Muscle of leg (tissue), 16 donors: ENCODE measurements around the gene FAM53B. TPM values are rescaled to one million over a fixed set of nuclear protein-coding genes. Genes with fewer than 3 reads are reported as not detected.
"Not testable (repeated sequence)": the region's sequence is repeated elsewhere in the genome, so short reads cannot be mapped to it uniquely, and the experiment has no call there.

Experiments used
- DNase-seq: peaks from one replicate; pipeline ENCODE4 v3.0.0; 2013
- H3K27ac ChIP-seq: one replicate; pipeline ENCODE4 v1.5.1; 2013; ENCODE audit warnings: mild to moderate bottlenecking, low read length, control low read depth
- H3K27me3 ChIP-seq: one replicate; pipeline ENCODE4 v1.6.1; 2013; ENCODE audit warnings: low read length; ENCODE audit not compliant: control insufficient read depth, insufficient read depth
- H3K36me3 ChIP-seq: one replicate; pipeline ENCODE4 v1.6.1; 2013; ENCODE audit warnings: low read length; ENCODE audit not compliant: control insufficient read depth, insufficient read depth
- H3K4me1 ChIP-seq: one replicate; pipeline ENCODE4 v1.6.1; 2013; ENCODE audit warnings: low read length; ENCODE audit not compliant: control insufficient read depth, insufficient read depth
- H3K4me3 ChIP-seq: one replicate; pipeline ENCODE4 v1.5.1; 2013; ENCODE audit warnings: low read length, control low read depth
- H3K9me3 ChIP-seq: replicated peaks from 2 replicates; pipeline ENCODE4 v1.6.1; 2013; ENCODE audit warnings: low read depth, low read length; ENCODE audit not compliant: control insufficient read depth
- WGBS: methylation state at CpG from one replicate; pipeline ENCODE4 v1.1.5; 2013; ENCODE audit warnings: missing lambda C conversion rate; ENCODE audit not compliant: insufficient coverage; 5-methylcytosine and 5-hydroxymethylcytosine counted together
- long read RNA-seq, 11 donors: transcript quantifications; one replicate each; lab custom pipeline, GENCODE V29; 2026
- polyA plus RNA-seq, 8 donors: library from polyadenylated mRNA; unstranded; fragments of 120-200 nt; gene quantifications; one replicate each; pipeline versions ENCODE4 v1.2.1 to v1.2.3, GENCODE V29; 2013; ENCODE audit warnings: inconsistent platforms in 1 of 8, low replicate concordance in 1 of 8; ENCODE audit not compliant: insufficient read length in 8 of 8, insufficient read depth in 1 of 8
- total RNA-seq: library from RNA; stranded (reverse); fragments of 120-200 nt; gene quantifications from one replicate; pipeline ENCODE4 v1.2.4, GENCODE V29; 2013

Gene FAM53B
- total RNA-seq (31.2 TPM), polyA plus RNA-seq (10 to 100 TPM; 23.6 to 30.8 (median 26.5) TPM)
- long read RNA-seq, donor 1, result 0 reads
- long read RNA-seq, donor 2, full-length matches to known transcripts, result 1 of 1 reads
- long read RNA-seq, donor 2, partial matches to known transcripts, result 0 of 1 reads
- long read RNA-seq, donor 2, other reads (novel, unspliced or antisense), result 0 of 1 reads
- long read RNA-seq, donor 3, full-length matches to known transcripts, result 1 of 1 reads
- long read RNA-seq, donor 3, partial matches to known transcripts, result 0 of 1 reads
- long read RNA-seq, donor 3, other reads (novel, unspliced or antisense), result 0 of 1 reads
- long read RNA-seq, donor 4, full-length matches to known transcripts, result 1 of 6 reads
- long read RNA-seq, donor 4, partial matches to known transcripts, result 5 of 6 reads
- long read RNA-seq, donor 4, other reads (novel, unspliced or antisense), result 0 of 6 reads
- long read RNA-seq, donor 5, full-length matches to known transcripts, result 3 of 3 reads
- long read RNA-seq, donor 5, partial matches to known transcripts, result 0 of 3 reads
- long read RNA-seq, donor 5, other reads (novel, unspliced or antisense), result 0 of 3 reads
- long read RNA-seq, donor 6, full-length matches to known transcripts, result 3 of 3 reads
- long read RNA-seq, donor 6, partial matches to known transcripts, result 0 of 3 reads
- long read RNA-seq, donor 6, other reads (novel, unspliced or antisense), result 0 of 3 reads
- long read RNA-seq, donor 7, partial matches to known transcripts, result 6 of 6 reads
- long read RNA-seq, donor 7, other reads (novel, unspliced or antisense), result 0 of 6 reads
- long read RNA-seq, donor 8, result 0 reads
- long read RNA-seq, donor 9, result 0 reads
- long read RNA-seq, donor 10, partial matches to known transcripts, result 5 of 5 reads
- long read RNA-seq, donor 10, other reads (novel, unspliced or antisense), result 0 of 5 reads
- long read RNA-seq, donor 11, full-length matches to known transcripts, result 2 of 2 reads
- long read RNA-seq, donor 11, partial matches to known transcripts, result 0 of 2 reads
- long read RNA-seq, donor 11, other reads (novel, unspliced or antisense), result 0 of 2 reads

GRCh38 chr10:124744102-124745050 is at the start of gene FAM53B:
Gene FAM53B (minus strand): TSS chr10:124744378. CDS start chr10:124706713, 37,665 bp downstream.
- Histone ChIP-seq H3K4me1 (peaks cover 34% of the 10 kb centered on the region), H3K27ac (peak within 1 kb of the TSS; percentile 86), H3K4me3 (peak within 1 kb of the TSS; percentile 81), H3K27me3 (no peaks in the 10 kb centered on the region), H3K9me3 (no peaks in the 10 kb centered on the region), H3K36me3 (peaks cover 2% of the 10 kb centered on the region)
- DNase-seq, result peak; percentile 95
- under 1% methylated on average over 80 of the region's 100 CpGs for WGBS

GRCh38 chr10:124792998-124793352 is 48.8 kb upstream of the FAM53B start:
- peaks cover 4% of the 10 kb centered on the region for H3K36me3 ChIP-seq
- H3K27me3 ChIP-seq, result no peaks in the 10 kb centered on the region
- no peak overlapping the region for H3K4me3 ChIP-seq
- H3K9me3 ChIP-seq, result no peaks in the 10 kb centered on the region
- DNase-seq, result no peak
- WGBS, result 100% methylated on average over 8 of the region's 11 CpGs
- H3K4me1 ChIP-seq, result peaks cover 6% of the 10 kb centered on the region
- H3K27ac ChIP-seq, result no peak overlapping the region

GRCh38 chr10:124791547-124792348 is 47.6 kb upstream of the FAM53B start, which contains the start of gene EEF1AKMT2:
Gene EEF1AKMT2 (minus strand): TSS chr10:124791887. CDS start chr10:124791833, 54 bp downstream.
- peak within 1 kb of the TSS; percentile 85 for H3K27ac ChIP-seq
- under 1% methylated on average over 71 of the region's 79 CpGs for WGBS
- peaks cover 9% of the 10 kb centered on the region for H3K36me3 ChIP-seq
- H3K4me1 ChIP-seq, result peaks cover 6% of the 10 kb centered on the region
- no peaks in the 10 kb centered on the region for H3K9me3 ChIP-seq
- DNase-seq, result peak; percentile 95
- no peaks in the 10 kb centered on the region for H3K27me3 ChIP-seq
- peak within 1 kb of the TSS; percentile 98 for H3K4me3 ChIP-seq

- H3K4me3 ChIP-seq, H3K4me1 ChIP-seq, DNase-seq, H3K9me3 ChIP-seq, H3K27me3 ChIP-seq, H3K27ac ChIP-seq: not testable (repeated sequence)
- peaks cover 16% of the 10 kb centered on the region for H3K36me3 ChIP-seq
- 100% methylated on average over 1 of the region's 1 CpG for WGBS
Measured at GRCh38 chr10:124782900-124783299, 38.7 kb upstream of the FAM53B start.

- H3K27ac ChIP-seq, result no peak overlapping the region
- DNase-seq, result no peak
- H3K36me3 ChIP-seq, result peaks cover 18% of the 10 kb centered on the region
- H3K4me3 ChIP-seq, result no peak overlapping the region
- H3K27me3 ChIP-seq, result no peaks in the 10 kb centered on the region
- no peaks in the 10 kb centered on the region for H3K4me1 ChIP-seq
- H3K9me3 ChIP-seq, result peaks cover 4% of the 10 kb centered on the region
- 88% methylated on average over 1 of the region's 2 CpGs for WGBS
Measured at GRCh38 chr10:124768791-124769190, 24.6 kb upstream of the FAM53B start.

- no peak overlapping the region for H3K27ac ChIP-seq
- DNase-seq, result no peak
- peaks cover 11% of the 10 kb centered on the region for H3K36me3 ChIP-seq
- H3K4me3 ChIP-seq, result no peak overlapping the region
- no peaks in the 10 kb centered on the region for H3K9me3 ChIP-seq
- no peaks in the 10 kb centered on the region for H3K27me3 ChIP-seq
- H3K4me1 ChIP-seq, result no peaks in the 10 kb centered on the region
- WGBS, result 50% methylated on average over 1 of the region's 2 CpGs
Measured at GRCh38 chr10:124765256-124765655, 21.1 kb upstream of the FAM53B start.

- Histone ChIP-seq H3K4me3 (no peak overlapping the region), H3K36me3 (peaks cover 11% of the 10 kb centered on the region), H3K9me3 (no peaks in the 10 kb centered on the region), H3K27ac (no peak overlapping the region), H3K4me1 (no peaks in the 10 kb centered on the region), H3K27me3 (no peaks in the 10 kb centered on the region)
- DNase-seq, result no peak
- no CpG with 5 or more reads among the region's 1 CpG for WGBS
Measured at GRCh38 chr10:124763267-124763666, 19.1 kb upstream of the FAM53B start.

GRCh38 chr10:124762281-124762680 is 18.1 kb upstream of the FAM53B start:
- Histone ChIP-seq H3K9me3 (no peaks in the 10 kb centered on the region), H3K27ac (no peak overlapping the region), H3K27me3 (no peaks in the 10 kb centered on the region), H3K4me1 (no peaks in the 10 kb centered on the region), H3K4me3 (no peak overlapping the region), H3K36me3 (peaks cover 14% of the 10 kb centered on the region)
- 80% methylated on average over 1 of the region's 5 CpGs for WGBS
- DNase-seq, result no peak
